Breast epithelium (tissue), 3 donors: ENCODE measurements around the gene AMBP.

Experiments used
- POLR2A ChIP-seq: fragments of 450-650 bp; IDR thresholded peaks from one replicate; pipeline ENCODE4 v1.6.1; 2016; ENCODE audit warnings: antibody characterized with exemption, mild to moderate bottlenecking, moderate library complexity
- TF ChIP-seq, protein P1 (sequence below), 3 donors: fragments of 450-650 bp; IDR thresholded peaks; one replicate each; pipeline ENCODE4 v1.5.1; 2016 to 2017; ENCODE audit warnings: antibody characterized with exemption in 3 of 3, mild to moderate bottlenecking in 3 of 3, moderate library complexity in 3 of 3

DNA sequence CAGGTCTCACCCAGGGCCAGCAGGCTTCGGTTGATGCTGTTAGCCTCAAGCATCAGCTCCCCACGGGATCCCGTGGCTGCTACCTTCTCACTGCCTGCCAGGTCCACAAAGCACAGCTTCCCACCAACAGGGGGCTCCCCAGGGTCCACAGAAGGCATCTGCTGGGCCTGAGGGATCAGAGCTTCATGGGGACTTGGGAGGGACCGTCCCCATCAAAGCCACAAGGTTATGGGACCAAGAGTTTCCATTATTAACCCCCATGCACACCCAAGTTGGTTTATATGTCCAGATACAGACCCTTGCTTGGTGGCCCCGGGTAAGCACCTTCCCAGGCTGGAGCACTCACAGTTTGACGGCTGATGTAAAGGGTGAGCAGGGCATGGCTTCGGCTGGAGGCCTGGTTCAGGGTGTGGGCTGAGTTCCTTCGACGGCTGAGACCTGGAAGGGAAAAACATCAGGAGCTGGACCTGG lies 18.0 kb upstream of the AMBP start:
- TF ChIP-seq, protein P1, sequence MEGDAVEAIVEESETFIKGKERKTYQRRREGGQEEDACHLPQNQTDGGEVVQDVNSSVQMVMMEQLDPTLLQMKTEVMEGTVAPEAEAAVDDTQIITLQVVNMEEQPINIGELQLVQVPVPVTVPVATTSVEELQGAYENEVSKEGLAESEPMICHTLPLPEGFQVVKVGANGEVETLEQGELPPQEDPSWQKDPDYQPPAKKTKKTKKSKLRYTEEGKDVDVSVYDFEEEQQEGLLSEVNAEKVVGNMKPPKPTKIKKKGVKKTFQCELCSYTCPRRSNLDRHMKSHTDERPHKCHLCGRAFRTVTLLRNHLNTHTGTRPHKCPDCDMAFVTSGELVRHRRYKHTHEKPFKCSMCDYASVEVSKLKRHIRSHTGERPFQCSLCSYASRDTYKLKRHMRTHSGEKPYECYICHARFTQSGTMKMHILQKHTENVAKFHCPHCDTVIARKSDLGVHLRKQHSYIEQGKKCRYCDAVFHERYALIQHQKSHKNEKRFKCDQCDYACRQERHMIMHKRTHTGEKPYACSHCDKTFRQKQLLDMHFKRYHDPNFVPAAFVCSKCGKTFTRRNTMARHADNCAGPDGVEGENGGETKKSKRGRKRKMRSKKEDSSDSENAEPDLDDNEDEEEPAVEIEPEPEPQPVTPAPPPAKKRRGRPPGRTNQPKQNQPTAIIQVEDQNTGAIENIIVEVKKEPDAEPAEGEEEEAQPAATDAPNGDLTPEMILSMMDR (IDR thresholded peaks at IDR 0.05), result no peak
- TF ChIP-seq POLR2A, result no peak
